Choroid plexus epithelial cell (primary cell): Measurements from ENCODE around the gene PGM5.

Experiments
- DNase-seq: peaks from one replicate; pipeline ENCODE4 v3.0.0-alpha.2; 2010; ENCODE audit warnings: low read depth
- H3K4me3 ChIP-seq: 2 replicates; pipeline ENCODE4 v1.5.1; 2011; ENCODE audit warnings: low read depth, mild to moderate bottlenecking, control low read depth, low read length, moderate library complexity
- TF ChIP-seq, protein P1 (sequence below): conservative IDR thresholded peaks from 2 replicates; pipeline ENCODE4 v1.5.1; 2011; ENCODE audit warnings: low read depth, mild to moderate bottlenecking, control low read depth, inconsistent platforms, low read length, moderate library complexity

PGM5 gene

DNA sequence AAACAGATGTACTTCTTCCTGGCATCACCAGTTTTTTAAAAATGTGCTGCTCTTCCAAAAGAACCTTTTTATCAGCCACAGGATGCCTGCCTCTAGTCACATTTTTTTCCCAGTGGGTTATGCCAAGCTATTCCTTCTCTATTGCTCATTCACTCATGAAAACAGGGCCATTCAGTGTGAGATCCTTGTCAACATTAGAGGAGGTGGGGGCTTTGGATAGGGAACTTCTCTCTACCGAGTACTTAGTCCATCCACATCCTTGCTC is 181.1 kb downstream of the PGM5 start:
- DNase-seq: no peak
- H3K4me3 ChIP-seq: no peak overlapping the region
- TF ChIP-seq, protein P1, sequence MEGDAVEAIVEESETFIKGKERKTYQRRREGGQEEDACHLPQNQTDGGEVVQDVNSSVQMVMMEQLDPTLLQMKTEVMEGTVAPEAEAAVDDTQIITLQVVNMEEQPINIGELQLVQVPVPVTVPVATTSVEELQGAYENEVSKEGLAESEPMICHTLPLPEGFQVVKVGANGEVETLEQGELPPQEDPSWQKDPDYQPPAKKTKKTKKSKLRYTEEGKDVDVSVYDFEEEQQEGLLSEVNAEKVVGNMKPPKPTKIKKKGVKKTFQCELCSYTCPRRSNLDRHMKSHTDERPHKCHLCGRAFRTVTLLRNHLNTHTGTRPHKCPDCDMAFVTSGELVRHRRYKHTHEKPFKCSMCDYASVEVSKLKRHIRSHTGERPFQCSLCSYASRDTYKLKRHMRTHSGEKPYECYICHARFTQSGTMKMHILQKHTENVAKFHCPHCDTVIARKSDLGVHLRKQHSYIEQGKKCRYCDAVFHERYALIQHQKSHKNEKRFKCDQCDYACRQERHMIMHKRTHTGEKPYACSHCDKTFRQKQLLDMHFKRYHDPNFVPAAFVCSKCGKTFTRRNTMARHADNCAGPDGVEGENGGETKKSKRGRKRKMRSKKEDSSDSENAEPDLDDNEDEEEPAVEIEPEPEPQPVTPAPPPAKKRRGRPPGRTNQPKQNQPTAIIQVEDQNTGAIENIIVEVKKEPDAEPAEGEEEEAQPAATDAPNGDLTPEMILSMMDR: no peak

DNA sequence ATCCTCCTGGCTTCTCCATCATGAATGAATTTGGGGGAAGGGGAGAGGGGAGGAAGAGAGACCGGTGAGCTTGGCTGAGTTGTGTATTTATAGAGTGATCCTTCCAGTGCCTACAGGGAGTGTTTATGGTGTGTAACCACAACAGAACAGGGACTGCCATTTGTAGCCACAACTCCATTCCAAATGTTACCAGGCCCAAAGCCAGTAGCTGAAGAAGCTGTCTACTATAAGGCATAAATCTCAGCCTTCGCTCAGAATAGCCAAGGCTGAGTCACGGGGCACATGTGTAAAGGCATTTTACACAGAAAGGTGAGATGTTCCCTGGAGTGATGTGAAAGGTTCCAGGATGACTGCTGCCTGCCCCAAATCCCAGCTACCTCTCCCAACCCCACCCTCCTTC is 181.8 kb downstream of the PGM5 start:
- no peak overlapping the region for H3K4me3 ChIP-seq
- TF ChIP-seq, protein P1: no peak
- no peak for DNase-seq

DNA sequence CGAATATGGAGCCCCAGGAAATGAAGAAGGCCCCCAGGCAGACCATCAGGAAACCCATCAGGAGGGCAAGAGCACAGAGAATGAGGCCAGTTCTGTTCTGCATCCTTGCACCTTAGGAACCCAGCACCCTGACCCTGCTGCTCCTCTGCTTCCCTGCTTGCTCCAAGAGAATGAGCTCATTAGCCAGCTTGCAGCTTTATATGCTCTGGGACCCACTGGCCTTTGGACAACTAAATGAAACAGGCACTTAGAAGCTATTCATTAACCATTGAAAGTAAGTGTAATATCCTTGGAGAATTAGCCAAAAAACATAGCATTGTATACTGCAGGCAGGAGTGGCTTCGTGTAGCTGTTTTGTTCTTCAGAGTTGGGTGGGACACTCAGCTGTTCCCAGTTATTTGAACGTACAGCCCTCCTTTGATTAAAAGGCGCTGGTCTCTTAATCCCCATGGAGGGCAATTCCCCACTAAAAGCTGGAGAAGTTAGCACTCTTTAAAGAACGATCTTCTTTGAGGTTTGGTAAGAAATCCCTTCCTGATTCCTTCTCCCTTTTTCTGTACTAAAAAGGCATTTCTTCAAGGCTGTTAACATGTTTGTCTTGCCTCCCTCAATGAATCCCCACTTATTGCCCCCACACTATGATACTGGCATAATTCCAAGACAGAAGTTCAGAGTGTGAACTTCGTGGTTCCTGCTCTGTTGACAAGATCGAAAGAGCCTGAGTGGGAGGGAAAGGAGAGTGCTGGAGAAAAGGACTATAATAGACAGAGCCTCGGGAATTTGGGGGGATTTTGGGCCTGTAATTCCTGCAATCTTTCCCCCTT is 184.5 kb downstream of the PGM5 start, which contains the start of gene TMEM252:
Gene TMEM252, minus strand, starts transcription at position 172 of the 824 bp plus-strand sequence. Its CDS starts 69 bp downstream, at position 103.
- no peak within 1 kb of the TSS for H3K4me3 ChIP-seq
- TF ChIP-seq, protein P1: no peak
- DNase-seq: peak; percentile 52

DNA sequence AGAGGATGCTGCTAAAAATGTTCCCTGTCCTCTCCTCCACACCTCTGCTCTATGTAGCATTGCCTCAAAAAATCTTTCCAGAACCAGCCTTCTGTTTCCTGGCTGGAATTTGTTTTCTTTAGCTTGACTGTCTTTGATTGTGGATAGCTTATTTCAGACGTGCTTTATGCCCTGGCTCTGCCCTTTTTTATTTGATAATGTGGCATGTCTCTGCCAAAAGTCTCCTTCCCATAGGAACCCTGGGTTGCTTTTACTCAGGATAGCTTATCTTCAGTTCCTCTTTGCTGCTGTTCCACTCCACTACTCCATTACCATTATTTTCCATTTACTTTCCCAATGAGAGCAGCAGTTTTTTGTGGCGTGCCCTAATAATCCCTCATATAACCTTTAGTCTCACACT is 185.2 kb downstream of the PGM5 start:
- peak; percentile 4 for DNase-seq
- no peak overlapping the region for H3K4me3 ChIP-seq
- TF ChIP-seq, protein P1: no peak

DNA sequence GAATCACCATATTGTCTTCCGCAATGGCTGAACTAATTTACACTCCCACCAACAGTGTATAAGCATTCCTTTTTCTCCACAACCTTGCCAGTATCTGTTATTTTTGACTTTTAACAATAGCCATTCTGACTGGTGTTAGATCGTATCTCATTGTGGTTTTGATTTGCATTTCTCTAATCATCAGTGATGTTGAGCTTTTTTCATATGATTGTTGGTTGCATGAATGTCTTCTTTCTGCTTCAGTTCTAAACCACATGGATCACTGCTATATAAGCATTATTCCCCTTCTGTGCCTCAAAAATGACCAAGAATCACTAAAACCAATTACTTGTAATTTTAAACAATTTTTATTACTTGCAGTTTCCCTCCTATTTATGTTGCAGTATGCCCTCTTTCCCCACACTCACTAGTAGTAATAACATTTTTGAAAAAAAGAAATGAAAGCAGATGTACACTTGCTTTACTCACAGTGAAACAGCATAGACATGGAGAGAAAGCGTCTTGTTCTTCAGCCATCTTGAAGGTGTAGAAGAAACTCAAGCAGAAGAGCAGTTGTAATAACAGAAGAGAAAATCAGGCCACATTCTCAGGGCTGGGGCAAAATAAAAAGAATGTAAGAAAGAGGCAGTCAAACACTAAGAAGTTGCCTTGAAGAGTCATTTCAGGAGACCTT is 188.8 kb downstream of the PGM5 start:
- TF ChIP-seq, protein P1: no peak
- no peak overlapping the region for H3K4me3 ChIP-seq
- DNase-seq: no peak

DNA sequence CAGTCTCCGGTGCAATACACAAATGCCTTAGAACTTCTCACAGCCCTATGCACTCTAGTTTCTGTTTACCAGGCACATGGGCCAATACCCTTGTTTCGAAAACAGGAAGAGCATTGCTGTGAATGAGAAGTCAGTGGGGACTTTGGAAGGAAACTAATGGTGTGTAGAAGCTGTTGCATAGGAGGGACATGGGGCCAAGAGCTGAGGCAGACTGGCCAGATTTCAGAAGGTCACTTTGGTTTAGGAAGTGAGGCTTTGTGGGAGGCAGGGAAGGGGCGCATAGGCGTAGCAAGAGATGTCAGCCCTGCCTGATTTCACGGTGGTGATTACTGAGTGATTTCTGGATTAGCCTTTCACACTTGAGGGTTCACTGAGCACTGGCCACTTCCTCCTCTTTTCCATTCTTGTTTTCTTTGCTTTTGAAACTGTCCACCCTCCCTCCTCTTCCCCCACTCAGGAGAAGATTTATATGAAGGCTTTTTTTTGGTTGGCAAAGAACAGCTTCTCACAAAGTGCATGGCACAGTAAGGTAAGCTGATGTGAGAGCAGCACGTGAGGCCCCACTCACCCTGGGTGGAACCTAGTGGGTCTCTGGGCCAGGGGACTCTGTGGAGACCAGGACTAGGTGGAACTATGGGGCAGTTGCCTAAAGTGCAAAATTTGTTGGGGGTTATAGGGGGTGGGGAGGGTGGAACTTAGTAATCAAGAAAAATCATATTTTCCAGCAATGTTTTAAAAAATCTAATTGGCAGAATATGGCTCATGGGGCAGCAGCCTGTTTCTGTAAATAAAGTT is 190.4 kb downstream of the PGM5 start:
- peak; percentile 60 for DNase-seq
- TF ChIP-seq, protein P1: no peak
- H3K4me3 ChIP-seq: no peak overlapping the region
